T-helper 2 cell treated with Interferon-gamma antibody and Interleukin-4, amounts not matched to agents 100 ng/mL and 5 ng/mL, for 36 hours (primary cell): ENCODE results near the gene HIVEP2. TPM values are rescaled to one million over a fixed set of nuclear protein-coding genes. Genes with fewer than 3 reads are reported as not detected.
"Not testable (repeated sequence)": the region's sequence is repeated elsewhere in the genome, so short reads cannot be mapped to it uniquely, and the experiment has no call there.

Experiments used
- intact Hi-C: fragments of 100-400 bp; cut with micrococcal nuclease; formaldehyde crosslinking; loops from one replicate; pipeline ENCODE4 v1.15.1; 2023
- total RNA-seq: library from RNA; stranded (reverse); gene quantifications from 2 replicates; pipeline ENCODE4 v1.2.3, GENCODE V29; 2022

The HIVEP2 gene, protein sequence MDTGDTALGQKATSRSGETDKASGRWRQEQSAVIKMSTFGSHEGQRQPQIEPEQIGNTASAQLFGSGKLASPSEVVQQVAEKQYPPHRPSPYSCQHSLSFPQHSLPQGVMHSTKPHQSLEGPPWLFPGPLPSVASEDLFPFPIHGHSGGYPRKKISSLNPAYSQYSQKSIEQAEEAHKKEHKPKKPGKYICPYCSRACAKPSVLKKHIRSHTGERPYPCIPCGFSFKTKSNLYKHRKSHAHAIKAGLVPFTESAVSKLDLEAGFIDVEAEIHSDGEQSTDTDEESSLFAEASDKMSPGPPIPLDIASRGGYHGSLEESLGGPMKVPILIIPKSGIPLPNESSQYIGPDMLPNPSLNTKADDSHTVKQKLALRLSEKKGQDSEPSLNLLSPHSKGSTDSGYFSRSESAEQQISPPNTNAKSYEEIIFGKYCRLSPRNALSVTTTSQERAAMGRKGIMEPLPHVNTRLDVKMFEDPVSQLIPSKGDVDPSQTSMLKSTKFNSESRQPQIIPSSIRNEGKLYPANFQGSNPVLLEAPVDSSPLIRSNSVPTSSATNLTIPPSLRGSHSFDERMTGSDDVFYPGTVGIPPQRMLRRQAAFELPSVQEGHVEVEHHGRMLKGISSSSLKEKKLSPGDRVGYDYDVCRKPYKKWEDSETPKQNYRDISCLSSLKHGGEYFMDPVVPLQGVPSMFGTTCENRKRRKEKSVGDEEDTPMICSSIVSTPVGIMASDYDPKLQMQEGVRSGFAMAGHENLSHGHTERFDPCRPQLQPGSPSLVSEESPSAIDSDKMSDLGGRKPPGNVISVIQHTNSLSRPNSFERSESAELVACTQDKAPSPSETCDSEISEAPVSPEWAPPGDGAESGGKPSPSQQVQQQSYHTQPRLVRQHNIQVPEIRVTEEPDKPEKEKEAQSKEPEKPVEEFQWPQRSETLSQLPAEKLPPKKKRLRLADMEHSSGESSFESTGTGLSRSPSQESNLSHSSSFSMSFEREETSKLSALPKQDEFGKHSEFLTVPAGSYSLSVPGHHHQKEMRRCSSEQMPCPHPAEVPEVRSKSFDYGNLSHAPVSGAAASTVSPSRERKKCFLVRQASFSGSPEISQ (N-terminal part only)
- 11.3 and 11.5 TPM in 2 replicates for total RNA-seq

DNA sequence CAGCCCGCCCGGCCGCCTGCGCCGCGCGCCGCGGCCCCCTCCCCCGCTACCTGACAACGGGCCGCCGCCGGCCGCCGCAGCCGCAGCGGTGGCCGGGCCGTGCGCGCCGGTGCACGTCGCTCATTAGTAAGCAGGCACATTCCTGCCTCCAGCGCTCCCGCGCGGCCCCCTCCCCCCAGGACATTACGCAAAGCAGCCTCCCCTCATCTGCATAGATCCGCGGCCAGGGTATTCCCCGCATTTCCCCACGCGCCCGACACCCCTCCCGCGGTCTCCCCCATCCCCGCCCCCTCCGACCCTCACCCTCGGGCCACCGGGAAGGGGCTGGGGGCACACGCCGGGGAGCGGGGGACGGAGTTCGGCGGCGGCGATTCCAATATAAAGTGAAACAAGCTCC, at the start of gene HIVEP2:
HIVEP2 (minus strand) TSS at position 128 of the 397 bp plus-strand sequence. CDS start 170,438 bp downstream, outside the sequence.
- intact Hi-C loops: loop anchor here (5.0 to 10.0 kb wide), 5 partner anchors 590 to 1152 kb away; partner anchors contain the start of genes LTV1, NMBR, SF3B5 and VTA1

DNA sequence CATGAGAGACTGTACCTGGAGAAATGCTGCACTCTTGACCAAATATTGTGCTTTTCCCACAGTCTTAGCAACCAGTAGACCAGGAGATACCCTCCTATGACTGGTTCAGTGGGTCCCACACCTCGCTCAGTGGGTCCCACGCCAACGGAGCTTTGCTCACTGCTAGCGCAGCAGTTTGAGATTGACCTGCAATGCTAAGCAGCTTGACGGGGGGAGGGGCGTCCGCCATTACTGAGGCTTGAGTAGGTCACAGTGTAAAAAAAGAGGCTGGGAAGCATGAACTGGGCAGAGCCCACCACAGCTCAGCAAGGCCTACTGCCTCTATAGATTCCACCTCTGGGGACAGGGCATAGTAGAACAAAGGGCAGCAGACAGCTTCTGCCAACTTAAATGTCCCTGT, 49.0 kb upstream of the HIVEP2 start:
- intact Hi-C loops: no loop called here

DNA sequence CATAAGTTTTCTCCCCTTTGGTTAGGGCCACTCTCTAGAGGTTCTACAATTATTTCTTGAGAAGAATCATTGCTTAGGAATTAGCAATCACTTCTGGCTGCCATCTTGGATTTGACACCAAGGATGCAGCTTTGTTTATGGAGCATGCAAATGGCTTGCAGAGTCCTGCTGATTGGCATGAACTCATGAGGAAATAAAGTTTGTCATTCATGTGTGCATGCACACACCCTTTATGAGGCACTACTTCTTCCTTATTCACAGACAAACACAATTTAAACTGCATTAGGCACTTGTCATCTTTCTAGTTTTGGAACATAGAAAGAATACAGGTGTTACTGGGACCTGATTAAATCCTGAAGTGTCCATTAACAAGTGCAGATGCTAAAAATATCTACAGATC, 42.5 kb upstream of the HIVEP2 start:
- intact Hi-C loops: no loop called here

DNA sequence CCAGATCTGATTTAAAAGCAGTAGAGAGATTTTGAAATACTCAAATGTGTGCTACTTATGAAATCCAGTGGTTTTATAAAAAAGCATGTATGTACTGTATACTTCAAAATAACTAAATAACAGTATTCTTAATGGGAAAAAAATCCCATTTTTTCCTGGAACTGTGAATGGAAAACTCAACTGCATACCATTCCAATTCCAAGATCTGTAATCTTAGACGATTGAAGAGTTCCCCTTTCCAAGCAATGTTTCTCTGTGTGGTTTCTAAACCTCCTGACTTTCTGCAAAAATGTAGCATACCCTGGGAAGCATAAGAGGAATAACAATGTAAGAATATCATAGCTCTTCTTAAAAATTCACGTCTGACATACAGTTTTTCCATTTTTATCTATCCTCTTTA, 40.3 kb upstream of the HIVEP2 start:
- intact Hi-C loops: no loop called here

DNA sequence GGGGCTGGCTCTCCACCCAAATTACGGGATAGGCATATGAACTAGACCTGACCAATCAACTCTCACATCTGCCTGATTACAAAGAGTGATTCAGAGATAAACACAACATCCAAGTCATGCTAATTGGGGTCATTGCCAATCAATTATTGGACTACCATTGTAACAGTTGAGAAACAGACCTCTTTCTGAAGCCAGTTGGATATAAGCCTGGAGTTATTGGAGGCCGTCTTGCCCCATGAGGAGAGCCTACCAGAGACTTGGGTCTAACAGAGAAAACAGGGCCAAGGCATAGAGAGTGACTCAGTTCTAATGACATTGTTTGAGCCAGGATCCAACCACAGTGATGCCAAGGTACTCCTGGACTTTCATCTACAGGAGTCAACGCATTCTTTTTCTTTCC, 39.4 kb upstream of the HIVEP2 start:
- intact Hi-C loops: no loop called here

DNA sequence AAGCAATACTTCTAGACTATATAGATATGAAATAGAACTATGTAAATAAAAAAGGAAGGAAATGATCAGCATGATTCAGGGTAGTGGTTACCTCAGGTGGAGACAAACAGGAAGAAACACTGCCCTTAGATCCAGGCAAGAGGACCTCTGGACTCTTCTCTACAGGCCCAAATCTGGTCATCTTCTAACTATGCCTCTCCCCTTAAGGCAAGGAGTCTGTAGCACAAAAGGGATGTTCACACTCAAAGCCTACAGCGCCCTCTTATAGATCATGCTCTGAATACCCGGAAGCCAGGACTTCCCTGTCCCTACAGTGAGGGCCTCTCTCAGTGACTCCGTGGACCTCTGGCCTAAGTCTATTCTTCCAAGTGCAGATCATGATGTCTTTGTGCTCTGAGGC, 30.4 kb upstream of the HIVEP2 start:
- intact Hi-C loops: no loop called here

DNA sequence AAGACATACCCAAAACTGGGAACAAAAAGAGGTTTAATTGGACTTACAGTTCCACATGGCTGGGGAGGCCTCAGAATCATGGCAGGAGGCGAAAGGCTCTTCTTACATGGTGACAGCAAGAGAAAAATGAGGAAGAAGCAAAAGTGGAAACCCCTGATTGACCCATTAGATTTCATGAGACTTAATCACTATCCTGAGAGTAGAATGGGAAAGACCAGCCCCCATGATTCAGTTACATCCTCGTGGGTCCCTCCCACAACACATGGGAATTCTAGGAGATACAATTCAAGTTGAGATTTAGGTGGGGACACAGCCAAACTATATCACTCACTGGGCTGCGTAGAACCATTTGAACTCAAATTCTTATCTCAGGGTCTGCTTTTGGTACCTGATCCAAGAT, 26.0 kb upstream of the HIVEP2 start:
- intact Hi-C loops: not testable (repeated sequence)

DNA sequence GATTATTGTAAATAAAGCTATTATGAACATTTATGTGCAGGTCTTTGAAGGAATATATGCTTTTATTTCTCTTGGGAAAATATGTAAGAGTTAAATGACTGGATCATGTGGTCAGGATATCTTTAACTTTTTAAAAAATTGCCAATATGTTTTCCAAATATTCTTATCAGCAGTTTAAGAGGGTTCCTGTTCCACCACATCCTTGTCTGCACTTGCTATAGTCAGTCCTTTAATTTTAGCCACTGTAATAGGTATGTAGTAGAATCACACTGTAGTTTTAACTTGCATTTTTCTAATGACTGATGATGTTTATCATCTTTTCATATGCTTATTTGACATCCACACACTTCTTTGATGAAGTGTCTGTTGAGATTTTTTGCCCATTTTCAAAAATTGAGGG, 23.6 kb upstream of the HIVEP2 start:
- intact Hi-C loops: no loop called here

DNA sequence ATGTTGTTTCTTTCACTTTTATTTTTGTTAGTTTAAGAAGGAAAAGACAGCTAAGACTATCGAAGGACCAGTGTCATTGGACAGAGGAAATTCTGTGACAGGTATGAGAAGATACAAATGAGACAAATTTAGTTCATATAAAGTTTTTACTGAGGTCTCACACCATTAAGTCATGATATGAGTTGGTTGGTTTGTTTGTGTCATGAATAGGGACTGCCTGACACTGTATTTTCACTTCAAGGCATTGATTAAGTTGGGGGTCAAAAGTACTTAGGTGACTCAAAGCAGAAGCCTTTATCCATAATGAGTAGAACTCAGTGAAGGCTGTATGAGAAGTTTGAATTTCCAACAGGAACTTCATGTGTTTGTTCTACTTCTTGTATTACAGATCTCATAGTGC, 21.3 kb upstream of the HIVEP2 start:
- intact Hi-C loops: no loop called here

DNA sequence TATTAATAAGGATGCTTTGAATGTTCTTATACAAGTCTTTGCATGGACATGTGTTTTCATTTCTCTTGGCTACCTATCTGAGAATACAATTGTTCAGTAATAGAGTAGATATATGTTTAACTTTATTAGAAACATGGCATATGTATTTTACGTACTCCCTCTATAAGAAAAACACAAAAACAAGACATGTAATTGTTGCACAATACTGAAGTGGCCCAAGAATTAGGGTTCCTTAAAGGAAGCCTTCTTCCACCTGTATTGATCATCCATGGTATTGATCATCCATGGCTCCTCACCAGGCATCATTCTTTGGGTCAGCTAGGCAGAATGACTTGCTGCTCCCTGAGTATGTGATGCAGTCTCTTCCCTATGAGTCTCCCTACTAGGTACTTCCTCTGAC, 20.2 kb upstream of the HIVEP2 start:
- intact Hi-C loops: no loop called here

DNA sequence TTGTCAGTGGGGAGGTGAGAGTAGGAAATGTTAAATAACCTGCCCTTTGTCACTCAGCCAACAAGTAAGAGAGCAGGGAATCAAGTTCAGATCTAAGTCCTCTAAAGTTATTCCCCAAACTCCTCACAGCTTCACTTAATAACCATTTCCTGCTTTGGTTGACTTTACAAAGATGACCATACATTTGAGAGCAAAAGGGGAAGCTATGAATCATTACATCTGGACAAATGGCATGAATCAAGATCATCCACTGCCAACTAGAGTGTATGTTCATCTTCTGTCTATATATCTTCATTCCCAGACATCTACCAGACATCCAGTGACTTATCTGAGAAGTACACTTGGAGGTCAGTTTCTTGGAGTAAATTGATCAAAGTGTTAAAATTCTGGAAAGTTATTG, 15.1 kb upstream of the HIVEP2 start:
- intact Hi-C loops: no loop called here

DNA sequence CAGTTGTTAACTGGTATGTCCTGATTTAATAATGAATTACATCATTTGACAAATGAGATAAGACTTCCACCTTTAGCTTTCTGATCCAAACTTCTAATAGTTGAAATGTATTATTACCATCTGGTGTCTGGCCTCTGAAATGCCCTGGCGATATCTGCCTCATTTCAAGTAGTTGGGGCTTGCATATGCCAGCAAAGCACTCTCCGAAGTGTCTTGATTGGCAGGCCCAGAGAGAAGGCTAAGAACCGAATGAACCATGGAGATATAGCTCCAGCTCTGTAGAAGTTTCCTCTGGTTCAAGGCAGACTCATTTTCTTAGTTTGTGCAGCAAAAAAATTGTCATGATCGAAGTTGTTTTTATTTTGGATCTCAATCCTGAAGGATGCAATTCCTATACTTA, 13.4 kb upstream of the HIVEP2 start:
- intact Hi-C loops: no loop called here

DNA sequence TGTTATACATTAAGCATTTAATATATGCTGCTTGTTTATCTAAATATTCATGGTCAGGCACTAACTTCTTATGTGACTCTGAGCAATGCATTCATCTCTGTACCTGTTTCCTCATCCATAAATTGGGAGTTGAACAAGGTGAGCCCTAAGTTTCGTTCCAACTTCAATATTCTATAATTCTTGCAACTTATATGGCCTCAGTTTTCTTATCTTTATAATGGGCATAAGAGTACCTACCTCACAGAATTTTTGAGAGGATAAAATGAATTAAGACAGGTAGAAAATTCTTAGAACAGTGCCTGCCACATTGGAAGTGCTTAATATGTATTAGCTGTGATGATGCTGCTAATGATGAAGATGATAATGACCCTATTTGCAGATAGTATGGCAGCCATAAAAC, 11.8 kb upstream of the HIVEP2 start:
- intact Hi-C loops: no loop called here

DNA sequence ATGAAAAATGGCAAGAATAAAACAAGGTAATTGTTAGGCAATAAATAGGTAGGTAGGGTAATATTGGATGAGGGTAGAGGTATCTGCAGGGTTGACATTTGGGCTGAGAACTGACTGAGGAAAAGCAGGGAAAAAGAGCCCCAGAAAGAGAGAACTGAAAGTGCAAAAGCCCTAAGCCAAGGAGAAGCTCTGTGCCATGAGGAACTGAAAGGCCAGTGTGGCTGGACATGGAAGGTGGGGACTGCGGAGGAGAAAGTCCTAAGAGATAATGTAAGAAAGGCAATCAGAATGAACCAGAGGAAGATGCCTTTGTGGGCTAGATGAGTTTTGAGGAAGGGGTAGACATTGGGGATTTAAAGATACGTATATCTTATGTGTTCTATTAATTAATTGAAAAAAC, 9.9 kb upstream of the HIVEP2 start:
- intact Hi-C loops: no loop called here

DNA sequence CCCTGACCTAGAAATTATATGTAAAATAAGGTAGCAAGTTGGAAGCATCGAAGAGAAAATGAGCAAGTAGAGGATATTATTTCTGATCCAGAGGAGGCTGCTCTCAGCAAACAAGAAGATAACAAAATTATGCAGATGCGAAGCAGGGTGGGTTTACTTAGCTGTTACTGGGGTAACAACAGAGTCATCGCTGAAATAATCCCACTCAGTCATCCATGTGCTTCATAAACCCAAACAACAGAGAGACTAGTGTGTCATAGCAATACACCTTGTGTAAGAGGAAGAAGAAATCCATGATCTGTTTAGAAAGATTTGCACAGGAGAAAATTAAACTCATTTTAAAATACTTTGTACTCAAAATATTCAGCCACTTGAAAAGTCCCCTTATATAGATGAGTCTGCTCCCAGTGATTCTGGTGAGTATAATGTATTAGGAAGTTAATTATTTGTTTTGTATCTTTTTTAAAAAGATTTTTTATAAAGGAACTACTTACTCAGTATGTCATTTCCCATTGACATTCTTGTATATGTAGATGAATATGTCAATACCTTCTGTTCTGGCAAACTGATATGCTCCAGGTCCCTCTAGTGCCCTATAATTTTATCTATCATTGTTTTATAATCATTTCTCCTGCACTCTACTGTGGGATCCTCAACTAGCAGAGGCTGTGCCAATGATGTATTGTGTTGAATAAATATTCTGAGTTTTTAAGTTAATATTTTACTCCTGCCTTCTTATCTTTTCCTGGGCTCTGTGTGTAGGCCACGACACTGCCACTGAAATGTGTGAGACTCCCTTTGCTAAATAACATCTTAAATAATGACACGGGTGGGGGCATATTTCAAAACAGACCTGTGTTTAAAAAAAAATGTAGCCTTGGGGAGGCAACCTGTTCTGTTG, 8.6 kb upstream of the HIVEP2 start:
- intact Hi-C loops: no loop called here

DNA sequence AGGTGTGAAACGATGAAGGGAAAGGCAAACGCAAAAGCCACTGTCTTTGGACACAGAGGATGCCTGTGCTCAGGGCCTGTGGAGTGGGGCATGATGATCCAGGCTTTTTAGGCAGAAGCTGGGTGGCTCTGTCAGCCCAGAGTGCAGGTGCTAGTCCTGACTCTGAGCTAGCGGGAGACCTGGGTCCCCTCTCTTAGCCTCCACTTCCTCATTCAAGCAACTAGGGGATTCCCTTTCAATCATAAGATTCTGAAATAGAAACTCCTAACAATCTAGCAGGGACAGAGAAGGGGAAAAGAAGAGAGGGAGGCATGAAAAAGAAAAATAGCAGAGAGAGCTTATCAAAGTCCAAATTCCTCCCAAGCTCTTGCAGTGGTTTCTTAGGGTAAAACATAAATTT, 7.6 kb upstream of the HIVEP2 start:
- intact Hi-C loops: no loop called here

DNA sequence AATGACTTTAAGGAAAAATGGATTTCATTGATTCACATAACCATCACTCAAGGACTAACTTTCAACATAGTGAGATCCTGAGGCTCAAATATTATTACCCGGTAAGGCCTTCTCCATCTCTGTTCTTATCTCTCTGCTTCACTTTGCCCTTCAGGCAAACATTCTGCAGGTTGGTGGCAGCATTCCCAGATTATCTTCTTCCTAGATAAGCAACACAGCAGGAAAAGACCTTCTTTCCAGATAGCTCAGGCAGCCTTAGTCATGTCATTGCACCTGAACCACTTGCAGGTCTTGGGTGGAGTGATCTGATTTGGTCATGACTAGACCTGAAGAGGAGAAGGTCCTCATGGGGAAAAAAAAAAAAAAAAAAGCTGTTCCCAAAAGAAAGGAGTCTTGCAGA, 5.3 kb upstream of the HIVEP2 start:
- intact Hi-C loops: no loop called here

DNA sequence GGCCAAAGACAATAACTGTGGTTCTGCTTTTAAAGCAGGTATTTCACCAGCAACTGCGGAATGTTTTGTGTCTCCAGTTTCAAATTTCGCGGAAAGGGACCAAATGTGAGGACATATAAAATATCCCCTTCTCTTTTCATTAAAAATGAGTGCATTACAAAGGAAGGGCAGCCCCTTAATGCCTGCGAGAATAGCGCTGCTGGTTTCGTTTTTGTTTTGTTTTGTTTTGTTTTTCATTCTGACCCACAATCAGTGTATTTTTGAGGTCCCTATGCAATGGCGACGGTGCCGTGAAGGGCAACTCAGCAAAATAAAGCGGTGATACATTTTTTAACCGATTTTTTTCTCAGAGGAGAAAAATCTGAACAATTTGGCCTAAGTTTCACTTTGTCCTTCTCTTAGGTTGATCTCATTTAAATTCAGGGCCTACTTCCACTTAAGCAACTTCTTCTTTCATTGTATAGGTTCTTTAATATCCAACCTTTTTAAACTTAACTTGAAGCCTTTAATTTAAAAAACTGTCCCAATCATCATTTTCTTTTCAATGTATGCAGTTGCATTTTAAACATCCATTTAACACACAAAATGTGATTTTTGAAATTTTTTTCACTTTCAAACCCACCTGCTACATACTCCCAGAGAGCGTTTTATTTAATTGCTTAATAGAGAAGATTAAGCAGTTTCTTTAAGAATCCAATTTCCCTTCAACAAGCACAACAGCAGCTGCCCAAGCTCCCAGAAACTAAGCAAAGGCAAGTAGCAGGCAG, 2.9 kb upstream of the HIVEP2 start:
- intact Hi-C loops: loop anchor here (1.0 to 10.0 kb wide), 8 partner anchors 112 to 1149 kb away; partner anchors contain the start of genes AIG1, LTV1, NMBR and SF3B5

DNA sequence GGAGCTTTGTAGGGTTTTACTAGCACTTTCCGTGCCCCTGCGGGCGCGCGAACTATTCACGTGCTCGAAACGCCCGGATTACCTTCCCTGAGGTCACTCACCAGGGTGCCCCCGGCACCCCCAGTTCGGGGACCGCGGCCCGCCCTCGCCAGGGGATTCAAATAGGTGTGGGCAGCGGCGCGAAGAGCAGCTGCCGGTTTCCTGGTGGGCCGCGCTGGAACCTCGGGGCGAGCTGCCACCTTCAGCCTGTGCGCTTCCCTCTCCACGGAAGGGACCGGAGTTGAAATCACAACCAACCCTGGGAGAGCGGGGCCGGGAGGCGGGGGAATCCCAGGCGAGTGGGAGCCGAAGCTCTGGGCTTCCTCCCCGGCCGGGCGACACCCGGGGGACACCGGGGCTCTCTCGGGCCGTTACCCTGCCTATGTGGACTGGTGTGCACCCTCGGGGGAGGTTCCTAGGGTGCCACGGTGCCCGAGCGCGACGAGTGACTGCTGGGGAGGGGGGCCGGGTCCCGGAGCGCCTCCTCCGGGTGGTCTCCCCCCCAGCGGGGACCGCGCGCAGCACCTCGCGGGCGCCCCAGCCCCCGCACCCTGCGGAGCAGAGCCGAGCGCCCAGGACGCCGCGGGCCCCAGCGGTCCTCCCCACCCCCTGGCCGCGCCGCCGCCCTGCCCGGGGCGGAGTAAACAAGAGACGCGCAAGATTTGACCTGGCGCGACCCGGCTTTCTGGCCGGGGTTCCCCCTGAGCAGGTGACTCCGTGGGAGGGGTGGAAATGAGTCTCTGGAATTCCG, 2.1 kb upstream of the HIVEP2 start:
- intact Hi-C loops: loop anchor here (1.0 to 10.0 kb wide), 9 partner anchors 113 to 1150 kb away; partner anchors contain the start of genes AIG1, LTV1, NMBR and SF3B5
